GM18858 (cell line): ENCODE measurements around the gene LINGO1.

Experiments
- ATAC-seq: cut with Tn5 transposase; IDR thresholded peaks from one replicate; pipeline ENCODE4 v1.9.1; 2021; ENCODE audit not compliant: unreplicated experiment

The LINGO1 gene

GRCh38 chr15:77597804-77598453 is 34.8 kb downstream of the LINGO1 start:
- ATAC-seq, result no peak

- no peak for ATAC-seq
Observed at GRCh38 chr15:77596821-77597803, 35.6 kb downstream of the LINGO1 start.

- no peak for ATAC-seq
Observed at GRCh38 chr15:77595231-77595630, 37.5 kb downstream of the LINGO1 start.

- ATAC-seq, result no peak
Observed at GRCh38 chr15:77592758-77593157, 40.0 kb downstream of the LINGO1 start.

GRCh38 chr15:77591968-77592613 is 40.6 kb downstream of the LINGO1 start:
- no peak for ATAC-seq

- ATAC-seq, result no peak
Observed at GRCh38 chr15:77589839-77590238, 42.9 kb downstream of the LINGO1 start.

- no peak for ATAC-seq
Observed at GRCh38 chr15:77588126-77588525, 44.6 kb downstream of the LINGO1 start.

- ATAC-seq, result no peak
Observed at GRCh38 chr15:77584691-77585090, 48.0 kb downstream of the LINGO1 start.

GRCh38 chr15:77584201-77584600 is 48.5 kb downstream of the LINGO1 start:
- ATAC-seq, result no peak

GRCh38 chr15:77582763-77583162 is 49.9 kb downstream of the LINGO1 start:
- no peak for ATAC-seq

- no peak for ATAC-seq
Observed at GRCh38 chr15:77581896-77582569, 50.7 kb downstream of the LINGO1 start.

- ATAC-seq, result no peak
Observed at GRCh38 chr15:77580996-77581682, 51.6 kb downstream of the LINGO1 start.

- no peak for ATAC-seq
Observed at GRCh38 chr15:77579498-77580188, 53.1 kb downstream of the LINGO1 start.

GRCh38 chr15:77578641-77579372 is 53.9 kb downstream of the LINGO1 start:
- ATAC-seq, result no peak

GRCh38 chr15:77577366-77577950 is 55.3 kb downstream of the LINGO1 start:
- ATAC-seq, result no peak

- ATAC-seq, result no peak
Observed at GRCh38 chr15:77576538-77576937, 56.2 kb downstream of the LINGO1 start.

GRCh38 chr15:77575203-77575934 is 57.3 kb downstream of the LINGO1 start:
- ATAC-seq, result no peak

- no peak for ATAC-seq
Observed at GRCh38 chr15:77574521-77575202, 58.0 kb downstream of the LINGO1 start.
